SK-N-DZ (cell line): ENCODE data around the gene ZP3.
"Not testable (repeated sequence)": the region's sequence is repeated elsewhere in the genome, so short reads cannot be mapped to it uniquely, and the experiment has no call there.

Experiments
- DNase-seq: peaks from one replicate; pipeline ENCODE4 v3.0.0-alpha.2; 2015; ENCODE audit warnings: low spot score

Gene ZP3

GRCh38 chr7:76440404-76440803 is 15.7 kb downstream of the ZP3 start:
- not testable (repeated sequence) for DNase-seq

- not testable (repeated sequence) for DNase-seq
Observed at GRCh38 chr7:76441792-76442191, 17.0 kb downstream of the ZP3 start.

GRCh38 chr7:76442664-76443446 is 18.1 kb downstream of the ZP3 start:
- not testable (repeated sequence) for DNase-seq

GRCh38 chr7:76443846-76444245 is 19.1 kb downstream of the ZP3 start:
- not testable (repeated sequence) for DNase-seq

GRCh38 chr7:76445577-76446008 is 20.8 kb downstream of the ZP3 start:
- not testable (repeated sequence) for DNase-seq

- DNase-seq, result not testable (repeated sequence)
Observed at GRCh38 chr7:76457017-76457416, 32.3 kb downstream of the ZP3 start.

- DNase-seq, result not testable (repeated sequence)
Observed at GRCh38 chr7:76458504-76458903, 33.8 kb downstream of the ZP3 start.

- not testable (repeated sequence) for DNase-seq
Observed at GRCh38 chr7:76460767-76461166, 36.0 kb downstream of the ZP3 start.

- DNase-seq, result not testable (repeated sequence)
Observed at GRCh38 chr7:76461464-76462101, 36.8 kb downstream of the ZP3 start, which contains the start of gene DTX2. DTX2 (plus strand) TSS chr7:76461709; CDS start chr7:76480510, 18,801 bp downstream.

GRCh38 chr7:76462271-76462882 is 37.6 kb downstream of the ZP3 start:
- not testable (repeated sequence) for DNase-seq

- not testable (repeated sequence) for DNase-seq
Observed at GRCh38 chr7:76464959-76465358, 40.2 kb downstream of the ZP3 start.

- DNase-seq, result not testable (repeated sequence)
Observed at GRCh38 chr7:76465950-76466349, 41.2 kb downstream of the ZP3 start.

- DNase-seq, result not testable (repeated sequence)
Observed at GRCh38 chr7:76467743-76468404, 43.1 kb downstream of the ZP3 start.

GRCh38 chr7:76471556-76472221 is 46.9 kb downstream of the ZP3 start:
- DNase-seq, result not testable (repeated sequence)

- DNase-seq, result not testable (repeated sequence)
Observed at GRCh38 chr7:76473097-76473496, 48.3 kb downstream of the ZP3 start.

- DNase-seq, result not testable (repeated sequence)
Observed at GRCh38 chr7:76476280-76476679, 51.5 kb downstream of the ZP3 start.

GRCh38 chr7:76476742-76477474 is 52.2 kb downstream of the ZP3 start:
- not testable (repeated sequence) for DNase-seq

GRCh38 chr7:76479628-76480027 is 54.9 kb downstream of the ZP3 start:
- DNase-seq, result not testable (repeated sequence)

GRCh38 chr7:76480403-76481253 is 55.9 kb downstream of the ZP3 start:
- not testable (repeated sequence) for DNase-seq
